Anterior cingulate cortex (tissue), 58 donors: Measurements from ENCODE around the gene MRPS34.
"Not testable (repeated sequence)": the region's sequence is repeated elsewhere in the genome, so short reads cannot be mapped to it uniquely, and the experiment has no call there.

Experiments
- DNase-seq, 58 donors: peaks; one replicate each; lab custom pipeline; 2025; lab: John Stamatoyannopoulos, UW

The MRPS34 gene

DNA sequence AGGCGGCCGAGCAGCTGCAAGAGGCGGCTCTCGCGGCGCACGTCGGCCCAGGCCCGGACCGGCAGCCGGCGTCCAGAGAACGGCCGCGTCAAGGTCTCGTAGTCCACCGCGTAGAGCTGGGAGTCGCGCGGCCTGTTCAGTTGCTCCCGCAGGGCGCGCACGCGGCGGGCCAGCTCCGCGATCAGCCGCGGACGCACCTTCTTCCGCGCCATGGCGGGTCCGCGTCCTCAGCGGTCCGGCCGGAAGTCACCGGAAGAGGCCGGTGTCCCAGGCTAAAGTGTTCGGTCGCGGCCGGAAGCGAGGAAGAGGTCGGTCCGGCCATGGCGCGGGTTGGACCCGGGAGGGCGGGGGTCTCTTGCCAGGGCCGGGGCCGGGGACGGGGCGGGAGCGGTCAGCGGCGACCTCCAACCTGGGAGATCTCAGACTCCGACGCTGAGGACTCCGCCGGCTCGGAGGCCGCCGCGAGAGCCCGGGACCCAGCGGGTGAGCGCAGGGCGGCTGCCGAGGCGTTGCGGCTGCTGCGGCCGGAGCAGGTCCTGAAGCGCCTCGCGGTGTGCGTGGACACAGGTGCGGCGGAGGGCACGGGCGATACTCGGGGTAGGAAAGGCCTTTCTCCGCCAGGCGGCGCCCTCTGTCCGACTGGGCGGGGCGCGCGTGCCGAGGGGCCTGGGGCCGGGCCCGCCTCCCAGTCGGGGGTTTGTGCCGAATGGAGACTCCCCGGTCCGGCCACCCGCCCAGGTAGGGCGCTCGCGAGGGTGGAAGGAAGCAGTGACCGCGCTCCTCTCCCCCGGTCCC, at the start of gene MRPS34:
MRPS34 (minus strand) TSS at position 227 of the 795 bp plus-strand sequence; CDS start at position 212, 15 bp downstream.
- peak in 57 of 58 donors; percentile 16 to 85 (median 70) for DNase-seq

GRCh38 chr16:1821861-1822611, 49.1 kb upstream of the MRPS34 start:
- no peak for DNase-seq

- DNase-seq, result no peak
Observed at GRCh38 chr16:1820946-1821290, 48.0 kb upstream of the MRPS34 start.

DNA sequence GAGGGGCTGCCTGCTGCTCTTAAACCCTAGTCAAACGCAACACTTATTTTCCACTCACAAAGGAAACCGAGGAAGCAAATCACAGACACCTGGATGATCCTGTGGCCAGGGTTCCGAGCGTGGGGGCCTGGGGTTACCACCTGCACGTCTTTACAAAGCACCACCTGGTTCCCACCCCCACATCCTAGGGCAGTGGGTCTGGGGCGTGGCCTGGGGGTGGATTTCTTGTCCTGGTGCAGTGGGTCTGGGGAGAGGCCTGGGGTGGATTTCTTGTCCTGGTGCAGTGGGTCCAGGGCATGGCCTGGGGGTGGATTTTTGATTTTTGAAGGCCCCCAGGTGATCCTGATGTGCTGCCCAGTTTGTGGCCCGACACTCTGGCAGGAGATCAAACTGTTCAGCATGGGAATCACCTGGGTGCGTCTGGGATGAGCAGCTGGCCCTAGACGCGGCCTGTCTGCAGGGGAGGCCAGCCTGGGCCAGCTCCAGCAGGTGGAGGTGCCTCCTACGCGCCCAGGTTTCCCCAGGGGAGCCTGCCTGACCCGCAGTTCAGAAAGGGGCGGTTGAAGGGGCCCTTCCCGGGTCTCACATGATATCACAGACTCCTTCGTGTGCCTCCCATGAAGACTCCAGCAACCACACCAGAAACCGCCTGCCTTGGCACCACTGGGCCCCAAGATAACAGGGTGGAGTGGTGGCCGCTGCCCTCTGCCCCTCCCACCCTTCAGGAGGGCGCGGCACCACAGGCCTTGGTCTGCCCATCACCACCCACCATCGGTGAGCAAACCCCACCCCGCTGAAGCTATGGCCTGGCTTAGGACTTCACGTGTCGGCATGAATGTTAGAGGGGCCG, 47.4 kb upstream of the MRPS34 start:
- DNase-seq, result no peak

GRCh38 chr16:1819611-1820010, 46.7 kb upstream of the MRPS34 start:
- DNase-seq, result no peak

DNA sequence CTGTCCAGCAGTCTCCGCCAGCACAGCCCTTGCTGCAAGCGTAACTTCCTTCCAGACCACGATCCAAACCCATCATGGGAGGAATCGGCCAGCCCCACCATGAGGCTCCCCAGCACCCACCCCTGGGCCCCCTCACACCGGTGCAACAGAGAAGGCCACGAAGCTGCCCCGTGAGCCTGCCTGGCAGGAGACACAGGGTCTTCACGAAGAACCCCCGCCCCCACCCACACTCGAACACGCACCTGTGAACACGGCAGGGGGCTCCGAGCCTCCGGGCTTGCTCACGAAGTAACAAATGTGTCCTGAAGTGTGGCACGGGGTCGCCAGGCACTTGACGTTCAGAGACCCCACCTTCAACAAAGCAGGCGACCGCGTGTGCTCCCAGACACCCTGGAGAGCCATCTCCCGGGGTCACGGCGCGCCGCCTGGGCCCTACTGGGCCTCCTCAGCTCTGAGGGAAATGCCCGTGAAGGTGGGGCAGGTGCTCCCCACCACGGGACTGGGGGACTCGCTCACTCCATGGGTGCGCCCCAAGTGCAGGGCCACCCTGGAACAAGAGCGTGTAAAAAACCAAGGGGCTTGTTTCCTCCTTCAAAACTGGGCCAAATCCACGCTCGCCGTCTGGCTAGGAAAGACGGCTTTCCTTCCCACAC, 46.1 kb upstream of the MRPS34 start:
- DNase-seq, result no peak

- DNase-seq, result no peak
Observed at GRCh38 chr16:1818204-1818872, 45.4 kb upstream of the MRPS34 start.

DNA sequence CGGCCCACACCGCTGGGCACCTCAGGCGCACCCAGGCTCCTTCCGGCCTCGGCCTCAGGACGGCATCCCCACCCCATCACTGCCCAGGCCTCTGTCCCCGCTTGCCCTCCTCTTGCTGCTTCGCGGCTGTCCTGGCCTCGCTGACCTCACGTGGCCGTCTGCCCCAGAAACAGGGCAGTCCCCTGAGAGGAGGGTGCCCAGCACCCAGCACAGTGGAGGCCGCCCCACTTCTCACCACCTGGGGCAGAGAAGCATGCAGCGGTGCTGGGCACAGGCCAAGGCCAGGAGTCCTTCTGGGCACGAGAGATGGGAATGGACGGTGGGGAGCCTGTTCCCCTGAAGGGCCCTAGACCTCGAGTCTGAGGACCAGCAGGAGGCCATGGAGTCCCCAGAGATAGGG, 44.8 kb upstream of the MRPS34 start:
- no peak for DNase-seq

GRCh38 chr16:1817276-1817589, 44.3 kb upstream of the MRPS34 start:
- DNase-seq, result no peak

GRCh38 chr16:1816396-1817275, 43.7 kb upstream of the MRPS34 start:
- no peak for DNase-seq

- DNase-seq, result no peak
Observed at GRCh38 chr16:1815461-1815860, 42.5 kb upstream of the MRPS34 start.

DNA sequence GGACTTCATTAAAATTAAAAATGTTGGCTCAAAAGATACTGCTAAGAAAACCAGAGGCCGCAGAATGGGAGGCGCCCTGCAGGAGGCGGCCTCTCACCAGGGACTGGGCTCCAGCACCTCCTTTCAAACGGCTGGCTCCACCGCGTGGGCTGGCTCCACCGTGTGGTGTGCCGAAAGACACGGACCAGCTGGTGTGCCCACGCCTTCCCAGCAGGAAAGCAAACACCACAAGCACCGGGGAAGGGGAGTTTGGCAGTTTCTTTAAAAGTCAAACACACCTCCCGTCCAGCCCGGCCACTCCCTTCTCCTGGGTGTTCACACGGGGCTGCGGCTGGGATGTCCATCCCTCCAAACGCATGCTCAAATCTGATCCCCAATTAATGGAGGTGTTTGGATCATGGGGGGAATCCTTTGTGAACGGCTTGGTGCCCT, 39.8 kb upstream of the MRPS34 start:
- DNase-seq, result peak in 47 of 58 donors; percentile 4 to 80 (median 39)

DNA sequence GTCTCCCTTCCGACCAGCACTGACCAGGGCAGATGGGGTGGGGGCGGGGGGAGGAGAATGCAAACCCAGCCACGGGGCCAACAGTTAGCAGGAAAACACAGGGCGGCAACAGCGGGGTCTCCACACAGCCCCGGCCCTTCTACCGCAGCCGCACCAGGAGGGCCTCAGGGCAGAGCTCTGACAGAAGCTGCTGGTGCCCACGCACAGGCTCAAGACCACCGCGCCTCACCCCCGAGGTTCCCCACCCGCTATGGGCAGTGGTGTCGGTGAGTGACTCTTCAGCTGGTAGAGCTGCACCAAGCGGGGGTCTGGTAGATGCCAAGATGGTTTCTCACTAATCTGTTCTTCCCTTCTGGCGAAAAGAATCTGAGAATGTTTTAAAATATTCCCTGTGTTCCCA, 37.6 kb upstream of the MRPS34 start:
- no peak for DNase-seq

- no peak for DNase-seq
Observed at GRCh38 chr16:1810106-1810505, 37.2 kb upstream of the MRPS34 start.

GRCh38 chr16:1809281-1809801, 36.4 kb upstream of the MRPS34 start:
- DNase-seq, result no peak

- no peak for DNase-seq
Observed at GRCh38 chr16:1808691-1809090, 35.8 kb upstream of the MRPS34 start.

GRCh38 chr16:1807626-1808025, 34.7 kb upstream of the MRPS34 start:
- DNase-seq, result no peak

- no peak for DNase-seq
Observed at GRCh38 chr16:1800701-1801100, 27.8 kb upstream of the MRPS34 start.

GRCh38 chr16:1799263-1799662, 26.3 kb upstream of the MRPS34 start:
- DNase-seq, result not testable (repeated sequence)
